Right lobe of liver (tissue), 4 donors: ENCODE measurements around the gene CLMP.

Experiments
- POLR2A ChIP-seq: fragments of 450-650 bp; IDR thresholded peaks from one replicate; pipeline ENCODE4 v1.6.1; 2017; ENCODE audit warnings: antibody characterized with exemption, mild to moderate bottlenecking
- TF ChIP-seq, protein P1 (sequence below), 4 donors: fragments of 200-600 bp in 3 of 4; fragments of 450-650 bp in 1 of 4; IDR thresholded peaks; one replicate each; pipeline versions ENCODE4 v1.5.1 to v1.8.0; 2016 to 2022; ENCODE audit warnings: antibody characterized with exemption in 4 of 4, mild to moderate bottlenecking in 2 of 4
- donor health status: DM: no; HTN: no; CAD: no.
- donor health status: DM: no; HTN: no; CAD: no.
- donor health status: DM: no; HTN: yes; CAD: no.

DNA sequence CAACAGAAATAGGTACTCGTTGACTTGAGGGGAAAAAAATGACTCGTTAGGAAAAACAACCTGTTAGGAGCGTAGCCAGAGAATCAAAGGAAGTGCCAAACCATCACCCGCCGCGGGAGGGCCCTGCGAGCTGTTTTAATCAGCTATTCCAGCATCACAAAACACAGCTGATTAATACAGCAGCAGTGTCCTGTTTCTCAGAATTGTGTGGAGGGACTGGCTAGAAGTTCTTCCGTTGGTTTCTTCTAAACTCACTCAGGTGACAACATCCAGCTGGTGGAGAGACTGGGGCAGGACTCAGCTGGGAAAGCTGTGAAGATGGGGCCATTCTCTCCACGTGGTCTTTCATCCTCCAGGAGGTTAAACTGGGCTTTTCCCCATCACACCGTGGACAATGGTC, 161.2 kb downstream of the CLMP start:
- TF ChIP-seq, protein P1, sequence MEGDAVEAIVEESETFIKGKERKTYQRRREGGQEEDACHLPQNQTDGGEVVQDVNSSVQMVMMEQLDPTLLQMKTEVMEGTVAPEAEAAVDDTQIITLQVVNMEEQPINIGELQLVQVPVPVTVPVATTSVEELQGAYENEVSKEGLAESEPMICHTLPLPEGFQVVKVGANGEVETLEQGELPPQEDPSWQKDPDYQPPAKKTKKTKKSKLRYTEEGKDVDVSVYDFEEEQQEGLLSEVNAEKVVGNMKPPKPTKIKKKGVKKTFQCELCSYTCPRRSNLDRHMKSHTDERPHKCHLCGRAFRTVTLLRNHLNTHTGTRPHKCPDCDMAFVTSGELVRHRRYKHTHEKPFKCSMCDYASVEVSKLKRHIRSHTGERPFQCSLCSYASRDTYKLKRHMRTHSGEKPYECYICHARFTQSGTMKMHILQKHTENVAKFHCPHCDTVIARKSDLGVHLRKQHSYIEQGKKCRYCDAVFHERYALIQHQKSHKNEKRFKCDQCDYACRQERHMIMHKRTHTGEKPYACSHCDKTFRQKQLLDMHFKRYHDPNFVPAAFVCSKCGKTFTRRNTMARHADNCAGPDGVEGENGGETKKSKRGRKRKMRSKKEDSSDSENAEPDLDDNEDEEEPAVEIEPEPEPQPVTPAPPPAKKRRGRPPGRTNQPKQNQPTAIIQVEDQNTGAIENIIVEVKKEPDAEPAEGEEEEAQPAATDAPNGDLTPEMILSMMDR (IDR thresholded peaks at IDR 0.05) = no peak
- no peak for TF ChIP-seq POLR2A
